ENCODE results near the gene SV2C. TPM values are rescaled to one million over a fixed set of nuclear protein-coding genes. Genes with fewer than 3 reads are reported as not detected.

SV2C gene
- total RNA-seq, 1 donor from 2014 or later, result under 0.01 TPM

DNA sequence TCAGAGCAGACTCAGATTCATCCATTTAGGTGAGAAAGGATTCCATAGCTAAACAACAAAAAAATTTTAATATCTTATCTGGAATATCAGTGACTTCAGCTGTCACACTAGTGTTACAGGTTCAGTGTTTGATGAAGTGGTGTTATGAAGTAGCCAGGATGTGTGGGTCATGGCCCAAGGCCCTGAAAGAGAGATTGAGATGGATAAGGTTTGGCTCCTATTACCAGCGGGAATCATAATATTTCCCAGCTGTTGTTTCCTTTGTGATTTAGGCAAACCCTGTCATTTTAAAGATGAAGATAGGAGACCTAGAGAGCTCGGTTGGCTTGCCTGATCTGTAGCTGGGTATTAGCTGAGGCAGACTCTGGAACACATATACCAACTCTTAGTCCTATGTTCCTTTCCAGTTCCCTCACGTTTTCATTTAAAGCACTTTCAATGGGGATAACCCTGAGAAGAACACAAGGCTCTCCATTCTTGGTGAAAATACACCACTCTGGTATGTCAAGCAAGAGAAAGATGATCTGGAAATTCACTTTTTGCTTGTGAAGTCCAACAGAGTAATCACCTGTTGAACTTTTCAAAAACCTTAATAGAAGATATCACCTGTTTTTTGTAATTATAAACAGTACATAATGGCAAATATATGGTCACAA is 54.8 kb downstream of the SV2C start:
- Histone ChIP-seq H3K4me3 (ENCODE audit: low read length in 3 of 3) (no peak overlapping the region), H3K27me3 (ENCODE audit: control insufficient read depth in 3 of 3, insufficient read depth in 3 of 3, low read length in 3 of 3) (no peaks in the 10 kb centered on the region), H3K4me1 (ENCODE audit: control insufficient read depth in 3 of 3, insufficient read depth in 3 of 3, low read length in 3 of 3) (no peaks in the 10 kb centered on the region), H3K9me3 (ENCODE audit: control insufficient read depth in 3 of 3, low read length in 3 of 3) (no peaks in the 10 kb centered on the region), H3K9ac (ENCODE audit: low read depth in 1 of 3, low read length in 3 of 3) (no peak overlapping the region), H3K27ac (ENCODE audit: low read depth, low read length) (no peak overlapping the region), H3K36me3 (ENCODE audit: control insufficient read depth in 3 of 3, insufficient read depth in 3 of 3, low read length in 3 of 3) (no peaks in the 10 kb centered on the region)

DNA sequence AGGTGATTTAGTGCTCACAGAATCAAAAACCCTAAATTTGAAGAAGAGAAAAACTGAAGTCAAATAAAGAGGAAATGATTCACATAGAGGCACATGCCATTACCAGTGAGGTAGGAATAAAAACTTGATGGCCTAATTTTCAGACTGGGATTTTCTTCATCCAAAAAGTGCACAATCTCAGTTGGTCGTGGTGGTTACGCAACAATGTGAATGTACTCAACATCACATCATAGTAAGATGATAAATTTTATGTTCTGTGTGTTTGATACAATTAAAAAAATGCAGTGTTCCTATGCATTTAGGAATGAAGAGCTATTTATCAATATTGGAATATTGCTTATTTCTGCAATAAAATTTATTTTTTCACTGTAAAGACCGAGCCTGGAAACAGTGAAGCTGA is 60.7 kb downstream of the SV2C start:
- no peaks in the 10 kb centered on the region for H3K36me3 ChIP-seq (ENCODE audit: control insufficient read depth in 3 of 3, insufficient read depth in 3 of 3, low read length in 3 of 3)
- H3K9me3 ChIP-seq (ENCODE audit: control insufficient read depth in 3 of 3, low read length in 3 of 3), result no peaks in the 10 kb centered on the region
- no peaks in the 10 kb centered on the region for H3K27me3 ChIP-seq (ENCODE audit: control insufficient read depth in 3 of 3, insufficient read depth in 3 of 3, low read length in 3 of 3)
- no peak overlapping the region for H3K4me3 ChIP-seq (ENCODE audit: low read length in 3 of 3)
- no peak overlapping the region for H3K27ac ChIP-seq (ENCODE audit: low read depth, low read length)
- H3K9ac ChIP-seq (ENCODE audit: low read depth in 1 of 3, low read length in 3 of 3), result no peak overlapping the region
- no peaks in the 10 kb centered on the region for H3K4me1 ChIP-seq (ENCODE audit: control insufficient read depth in 3 of 3, insufficient read depth in 3 of 3, low read length in 3 of 3)

DNA sequence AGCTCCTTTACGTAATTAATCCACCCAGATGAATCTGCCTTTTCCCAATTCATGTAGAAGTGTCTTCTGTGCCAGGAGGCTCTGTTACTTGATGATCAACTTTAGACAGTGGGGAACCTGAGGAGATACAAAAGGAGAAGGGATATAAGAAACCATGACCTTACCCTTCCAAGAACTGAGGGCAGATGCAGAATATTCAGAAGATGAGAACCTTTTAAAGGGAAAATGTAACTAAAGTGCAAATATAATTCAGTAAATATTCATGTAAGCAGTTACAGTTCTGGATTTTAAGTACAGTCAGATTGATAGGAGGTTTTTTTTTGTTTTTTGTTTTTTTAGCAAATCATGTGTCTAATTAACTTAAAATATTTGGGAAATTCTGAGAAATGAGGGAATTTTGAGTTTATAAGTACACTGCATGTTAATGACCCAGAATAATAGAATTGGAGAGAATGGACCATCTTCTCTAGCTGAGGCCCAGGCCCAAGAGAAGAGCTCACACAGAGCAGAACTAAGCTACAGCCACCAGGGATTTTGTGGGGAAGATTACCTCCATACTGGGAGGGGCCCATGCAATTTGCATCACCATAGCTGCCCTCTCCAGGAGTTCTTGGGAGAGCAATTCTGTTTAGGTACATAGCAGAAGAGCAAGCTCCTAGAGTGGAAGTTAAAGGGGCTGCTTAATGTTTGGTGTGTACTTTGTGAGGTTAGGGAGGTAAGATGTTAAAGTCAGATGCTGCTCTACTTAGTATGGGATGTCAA is 61.5 kb downstream of the SV2C start:
- Histone ChIP-seq H3K36me3 (ENCODE audit: control insufficient read depth in 3 of 3, insufficient read depth in 3 of 3, low read length in 3 of 3) (no peaks in the 10 kb centered on the region), H3K9ac (ENCODE audit: low read depth in 1 of 3, low read length in 3 of 3) (no peak overlapping the region), H3K4me3 (ENCODE audit: low read length in 3 of 3) (no peak overlapping the region), H3K4me1 (ENCODE audit: control insufficient read depth in 3 of 3, insufficient read depth in 3 of 3, low read length in 3 of 3) (no peaks in the 10 kb centered on the region), H3K27me3 (ENCODE audit: control insufficient read depth in 3 of 3, insufficient read depth in 3 of 3, low read length in 3 of 3) (no peaks in the 10 kb centered on the region), H3K9me3 (ENCODE audit: control insufficient read depth in 3 of 3, low read length in 3 of 3) (no peaks in the 10 kb centered on the region), H3K27ac (ENCODE audit: low read depth, low read length) (no peak overlapping the region)

DNA sequence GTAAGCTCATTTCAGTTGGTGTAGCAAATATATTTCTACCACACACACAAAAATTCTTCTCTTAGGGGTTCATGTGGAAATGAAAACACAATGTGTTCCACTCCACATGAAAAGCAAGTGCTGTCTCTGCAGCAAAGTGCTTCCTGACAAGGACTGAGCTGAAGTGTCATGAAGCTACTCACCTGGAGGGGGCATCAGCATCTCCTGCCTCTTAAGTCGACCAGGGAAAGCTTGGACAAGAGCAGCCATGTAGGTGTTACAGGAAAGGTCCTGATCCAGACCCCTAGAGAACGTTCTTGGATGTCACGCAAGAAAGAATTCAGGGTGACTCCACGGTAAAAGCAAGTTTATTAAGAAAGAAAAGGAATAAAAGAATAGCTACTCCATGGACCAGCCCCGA is 62.8 kb downstream of the SV2C start:
- Histone ChIP-seq H3K27me3 (ENCODE audit: control insufficient read depth in 3 of 3, insufficient read depth in 3 of 3, low read length in 3 of 3) (no peaks in the 10 kb centered on the region), H3K4me3 (ENCODE audit: low read length in 3 of 3) (no peak overlapping the region), H3K4me1 (ENCODE audit: control insufficient read depth in 3 of 3, insufficient read depth in 3 of 3, low read length in 3 of 3) (no peaks in the 10 kb centered on the region), H3K36me3 (ENCODE audit: control insufficient read depth in 3 of 3, insufficient read depth in 3 of 3, low read length in 3 of 3) (no peaks in the 10 kb centered on the region), H3K9me3 (ENCODE audit: control insufficient read depth in 3 of 3, low read length in 3 of 3) (no peaks in the 10 kb centered on the region), H3K9ac (ENCODE audit: low read depth in 1 of 3, low read length in 3 of 3) (no peak overlapping the region), H3K27ac (ENCODE audit: low read depth, low read length) (no peak overlapping the region)

DNA sequence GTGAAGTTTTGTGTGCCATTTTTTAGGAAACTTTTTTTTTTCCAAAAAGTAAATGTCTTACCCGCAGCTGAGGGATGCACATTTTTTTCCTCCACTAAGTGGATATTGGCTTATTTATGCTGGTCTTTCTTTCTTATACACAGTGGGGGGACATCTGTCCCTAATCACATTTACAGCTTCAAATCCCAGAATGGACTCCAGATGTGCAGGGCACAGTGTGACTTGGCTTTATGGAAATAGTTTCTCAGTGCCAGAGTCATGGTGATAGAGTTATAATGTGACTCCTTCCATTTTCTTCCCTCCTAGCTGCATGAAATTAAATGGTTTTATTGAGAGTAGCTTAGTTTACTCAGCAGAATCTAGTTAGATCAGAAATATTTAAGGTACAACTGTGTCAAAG is 66.5 kb downstream of the SV2C start:
- Histone ChIP-seq H3K27ac (ENCODE audit: low read depth, low read length) (no peak overlapping the region), H3K36me3 (ENCODE audit: control insufficient read depth in 3 of 3, insufficient read depth in 3 of 3, low read length in 3 of 3) (no peaks in the 10 kb centered on the region), H3K4me3 (ENCODE audit: low read length in 3 of 3) (no peak overlapping the region), H3K9me3 (ENCODE audit: control insufficient read depth in 3 of 3, low read length in 3 of 3) (no peaks in the 10 kb centered on the region), H3K27me3 (ENCODE audit: control insufficient read depth in 3 of 3, insufficient read depth in 3 of 3, low read length in 3 of 3) (no peaks in the 10 kb centered on the region), H3K9ac (ENCODE audit: low read depth in 1 of 3, low read length in 3 of 3) (no peak overlapping the region), H3K4me1 (ENCODE audit: control insufficient read depth in 3 of 3, insufficient read depth in 3 of 3, low read length in 3 of 3) (no peaks in the 10 kb centered on the region)

DNA sequence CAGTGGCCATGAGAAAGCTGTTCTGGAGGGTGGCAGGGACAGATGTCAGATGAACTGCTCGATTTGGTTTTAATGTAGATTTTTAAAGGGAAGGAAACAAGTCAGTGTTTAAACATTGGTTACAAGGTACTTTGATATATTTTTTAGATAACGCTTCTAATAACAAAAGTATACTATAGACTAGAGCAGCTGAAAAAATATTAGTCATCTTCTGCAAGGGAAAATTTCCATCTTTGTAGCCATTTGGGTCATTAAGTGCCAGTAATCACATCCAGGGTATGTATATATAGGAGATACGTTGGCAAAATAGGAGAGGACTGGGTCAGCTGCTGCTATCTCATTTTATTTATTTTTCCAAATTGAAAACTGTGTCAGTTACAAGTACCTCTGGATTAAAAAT is 69.0 kb downstream of the SV2C start:
- H3K27ac ChIP-seq (ENCODE audit: low read depth, low read length), result no peak overlapping the region
- H3K4me1 ChIP-seq (ENCODE audit: control insufficient read depth in 3 of 3, insufficient read depth in 3 of 3, low read length in 3 of 3), result no peaks in the 10 kb centered on the region
- H3K27me3 ChIP-seq (ENCODE audit: control insufficient read depth in 3 of 3, insufficient read depth in 3 of 3, low read length in 3 of 3), result no peaks in the 10 kb centered on the region
- no peaks in the 10 kb centered on the region for H3K9me3 ChIP-seq (ENCODE audit: control insufficient read depth in 3 of 3, low read length in 3 of 3)
- H3K9ac ChIP-seq (ENCODE audit: low read depth in 1 of 3, low read length in 3 of 3), result no peak overlapping the region
- H3K4me3 ChIP-seq (ENCODE audit: low read length in 3 of 3), result no peak overlapping the region
- H3K36me3 ChIP-seq (ENCODE audit: control insufficient read depth in 3 of 3, insufficient read depth in 3 of 3, low read length in 3 of 3), result no peaks in the 10 kb centered on the region

DNA sequence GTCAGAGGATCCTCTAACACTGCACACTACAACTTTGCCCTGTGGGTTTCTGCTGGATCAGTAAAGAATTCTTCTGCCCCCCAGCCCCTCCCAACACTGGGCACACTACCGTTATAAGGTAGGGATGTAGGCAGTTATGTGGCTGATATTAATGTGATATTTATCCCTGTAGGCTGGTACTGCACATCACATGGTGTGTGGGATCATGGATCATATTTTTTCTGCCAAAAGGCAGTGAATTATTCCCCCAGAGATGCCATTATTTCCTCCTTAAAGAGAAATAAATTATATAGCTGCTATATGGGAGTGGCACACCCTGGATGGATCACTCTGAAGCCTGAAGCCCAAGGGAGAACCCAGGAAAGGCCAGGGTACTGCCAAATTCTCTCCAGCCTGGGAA is 69.5 kb downstream of the SV2C start:
- Histone ChIP-seq H3K27me3 (ENCODE audit: control insufficient read depth in 3 of 3, insufficient read depth in 3 of 3, low read length in 3 of 3) (no peaks in the 10 kb centered on the region), H3K4me1 (ENCODE audit: control insufficient read depth in 3 of 3, insufficient read depth in 3 of 3, low read length in 3 of 3) (no peaks in the 10 kb centered on the region), H3K27ac (ENCODE audit: low read depth, low read length) (no peak overlapping the region), H3K9ac (ENCODE audit: low read depth in 1 of 3, low read length in 3 of 3) (no peak overlapping the region), H3K36me3 (ENCODE audit: control insufficient read depth in 3 of 3, insufficient read depth in 3 of 3, low read length in 3 of 3) (no peaks in the 10 kb centered on the region), H3K4me3 (ENCODE audit: low read length in 3 of 3) (no peak overlapping the region), H3K9me3 (ENCODE audit: control insufficient read depth in 3 of 3, low read length in 3 of 3) (no peaks in the 10 kb centered on the region)

DNA sequence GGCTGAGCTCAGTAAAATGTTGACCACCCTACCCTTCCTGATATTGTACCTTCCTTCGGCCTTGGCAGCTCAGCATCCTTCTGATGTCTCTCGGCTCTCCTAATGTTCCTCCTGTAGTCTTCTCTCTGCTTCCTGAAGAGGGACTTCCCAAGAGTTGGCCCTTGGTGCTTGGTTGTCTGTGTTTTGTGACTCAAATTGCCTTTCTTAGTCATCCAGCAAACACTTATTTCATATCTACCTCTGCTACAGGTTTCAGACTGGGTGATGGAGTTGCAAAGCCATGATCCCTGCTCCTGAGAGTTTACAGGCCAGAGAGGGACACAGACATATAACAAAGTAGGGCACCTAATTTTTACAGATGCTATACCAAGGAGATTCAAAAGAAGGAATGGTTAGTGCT is 70.1 kb downstream of the SV2C start:
- no peaks in the 10 kb centered on the region for H3K4me1 ChIP-seq (ENCODE audit: control insufficient read depth in 3 of 3, insufficient read depth in 3 of 3, low read length in 3 of 3)
- H3K27ac ChIP-seq (ENCODE audit: low read depth, low read length), result no peak overlapping the region
- no peaks in the 10 kb centered on the region for H3K27me3 ChIP-seq (ENCODE audit: control insufficient read depth in 3 of 3, insufficient read depth in 3 of 3, low read length in 3 of 3)
- no peak overlapping the region for H3K4me3 ChIP-seq (ENCODE audit: low read length in 3 of 3)
- H3K9ac ChIP-seq (ENCODE audit: low read depth in 1 of 3, low read length in 3 of 3), result no peak overlapping the region
- H3K36me3 ChIP-seq (ENCODE audit: control insufficient read depth in 3 of 3, insufficient read depth in 3 of 3, low read length in 3 of 3), result no peaks in the 10 kb centered on the region
- no peaks in the 10 kb centered on the region for H3K9me3 ChIP-seq (ENCODE audit: control insufficient read depth in 3 of 3, low read length in 3 of 3)

DNA sequence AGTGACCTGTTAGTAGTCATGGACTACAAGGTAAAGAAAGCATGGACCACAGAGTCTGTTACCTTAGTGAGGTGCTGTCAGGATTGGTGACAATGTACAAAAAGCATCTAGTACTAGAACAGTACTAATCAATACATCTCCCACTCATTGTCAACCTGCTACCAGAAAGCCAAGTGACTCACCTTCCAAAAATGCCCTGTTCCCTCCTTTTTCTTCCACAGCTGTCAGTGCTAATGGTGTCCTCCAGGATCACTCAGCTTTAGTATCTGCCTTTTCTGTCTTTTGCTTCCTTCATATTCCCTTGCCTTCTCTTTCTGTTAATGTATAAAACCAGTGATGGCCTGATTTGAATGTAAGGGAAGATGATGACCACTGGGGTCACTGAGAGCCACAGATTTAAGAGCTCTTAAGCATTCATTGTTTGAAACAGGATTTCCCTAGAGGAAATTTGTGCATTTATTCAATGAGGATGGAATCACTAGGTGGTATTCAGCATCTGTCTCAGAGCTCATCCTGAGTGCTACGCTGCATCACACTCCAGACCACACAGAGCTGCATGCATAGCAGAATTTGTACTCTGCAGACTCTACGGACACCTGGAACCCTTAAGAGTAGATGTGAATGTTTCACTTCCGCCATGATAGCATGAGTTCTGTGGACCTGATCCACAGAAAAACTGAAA is 71.0 kb downstream of the SV2C start:
- Histone ChIP-seq H3K4me3 (ENCODE audit: low read length in 3 of 3) (no peak overlapping the region), H3K36me3 (ENCODE audit: control insufficient read depth in 3 of 3, insufficient read depth in 3 of 3, low read length in 3 of 3) (no peaks in the 10 kb centered on the region), H3K9ac (ENCODE audit: low read depth in 1 of 3, low read length in 3 of 3) (no peak overlapping the region), H3K9me3 (ENCODE audit: control insufficient read depth in 3 of 3, low read length in 3 of 3) (no peaks in the 10 kb centered on the region), H3K4me1 (ENCODE audit: control insufficient read depth in 3 of 3, insufficient read depth in 3 of 3, low read length in 3 of 3) (no peaks in the 10 kb centered on the region), H3K27me3 (ENCODE audit: control insufficient read depth in 3 of 3, insufficient read depth in 3 of 3, low read length in 3 of 3) (no peaks in the 10 kb centered on the region), H3K27ac (ENCODE audit: low read depth, low read length) (no peak overlapping the region)

DNA sequence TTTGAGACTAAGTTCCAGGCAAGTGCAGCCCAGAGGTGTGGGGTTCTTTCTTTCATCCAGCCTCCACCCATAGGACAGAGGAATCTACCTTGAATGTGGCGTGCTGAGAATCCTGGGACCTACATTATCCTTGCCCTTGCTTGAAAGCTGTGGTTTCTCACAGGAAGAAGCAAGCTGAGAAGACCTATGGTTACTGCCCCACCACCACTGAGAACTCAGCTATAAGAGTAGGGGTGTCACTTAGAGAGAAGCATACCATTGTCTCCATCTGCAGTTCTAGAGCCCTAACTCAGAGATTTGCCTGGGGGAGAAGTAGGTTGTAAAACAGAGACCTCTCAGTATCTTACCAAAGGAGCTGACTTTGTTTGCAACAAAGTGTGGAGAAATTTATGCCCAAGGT is 72.4 kb downstream of the SV2C start:
- Histone ChIP-seq H3K4me3 (ENCODE audit: low read length in 3 of 3) (no peak overlapping the region), H3K27ac (ENCODE audit: low read depth, low read length) (no peak overlapping the region), H3K9ac (ENCODE audit: low read depth in 1 of 3, low read length in 3 of 3) (no peak overlapping the region), H3K9me3 (ENCODE audit: control insufficient read depth in 3 of 3, low read length in 3 of 3) (no peaks in the 10 kb centered on the region), H3K36me3 (ENCODE audit: control insufficient read depth in 3 of 3, insufficient read depth in 3 of 3, low read length in 3 of 3) (no peaks in the 10 kb centered on the region), H3K4me1 (ENCODE audit: control insufficient read depth in 3 of 3, insufficient read depth in 3 of 3, low read length in 3 of 3) (no peaks in the 10 kb centered on the region), H3K27me3 (ENCODE audit: control insufficient read depth in 3 of 3, insufficient read depth in 3 of 3, low read length in 3 of 3) (no peaks in the 10 kb centered on the region)
